ENCODE results near the gene DUSP6.

GRCh38 chr12:89327486-89328094, 24.7 kb downstream of the DUSP6 start:
- TF ChIP-seq, protein P1, sequence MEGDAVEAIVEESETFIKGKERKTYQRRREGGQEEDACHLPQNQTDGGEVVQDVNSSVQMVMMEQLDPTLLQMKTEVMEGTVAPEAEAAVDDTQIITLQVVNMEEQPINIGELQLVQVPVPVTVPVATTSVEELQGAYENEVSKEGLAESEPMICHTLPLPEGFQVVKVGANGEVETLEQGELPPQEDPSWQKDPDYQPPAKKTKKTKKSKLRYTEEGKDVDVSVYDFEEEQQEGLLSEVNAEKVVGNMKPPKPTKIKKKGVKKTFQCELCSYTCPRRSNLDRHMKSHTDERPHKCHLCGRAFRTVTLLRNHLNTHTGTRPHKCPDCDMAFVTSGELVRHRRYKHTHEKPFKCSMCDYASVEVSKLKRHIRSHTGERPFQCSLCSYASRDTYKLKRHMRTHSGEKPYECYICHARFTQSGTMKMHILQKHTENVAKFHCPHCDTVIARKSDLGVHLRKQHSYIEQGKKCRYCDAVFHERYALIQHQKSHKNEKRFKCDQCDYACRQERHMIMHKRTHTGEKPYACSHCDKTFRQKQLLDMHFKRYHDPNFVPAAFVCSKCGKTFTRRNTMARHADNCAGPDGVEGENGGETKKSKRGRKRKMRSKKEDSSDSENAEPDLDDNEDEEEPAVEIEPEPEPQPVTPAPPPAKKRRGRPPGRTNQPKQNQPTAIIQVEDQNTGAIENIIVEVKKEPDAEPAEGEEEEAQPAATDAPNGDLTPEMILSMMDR (IDR thresholded peaks at IDR 0.05; ENCODE audit: low read length), result no peak
- TF ChIP-seq EZH2 (optimal IDR thresholded peaks at IDR 0.05; ENCODE audit: low read depth, low read length) (no peak), EZH2phosphoT487 (IDR thresholded peaks at IDR 0.05; ENCODE audit: low read length) (no peak)
